ENCODE results near the gene GLYATL2. TPM values are rescaled to one million over a fixed set of nuclear protein-coding genes. Genes with fewer than 3 reads are reported as not detected.

The GLYATL2 gene
- total and polyA plus RNA-seq, 10 of the 15 experiments (the other 5 are each of a cell fraction or from before 2014, with no cell fraction given) = 0.13 to 0.97 (median 0.49) TPM

- Histone ChIP-seq H3K4me1 (ENCODE audit: control insufficient read depth, insufficient read depth, low read length) (no peaks in the 10 kb centered on the region), H3K79me2 (ENCODE audit: control insufficient read depth, insufficient read depth, low read length) (no peaks in the 10 kb centered on the region), H3K9me3 (replicated peaks; ENCODE audit: control insufficient read depth, insufficient read depth, low read length) (no peaks in the 10 kb centered on the region), H3K9ac (ENCODE audit: control insufficient read depth, insufficient read depth, low read length) (no peak overlapping the region), H3K27ac (ENCODE audit: control insufficient read depth, insufficient read depth) (no peak overlapping the region), H3K36me3 (ENCODE audit: control insufficient read depth in 2 of 2, insufficient read depth in 2 of 2, low read length in 1 of 2) (no peaks in the 10 kb centered on the region), H3K4me2 (ENCODE audit: control insufficient read depth, insufficient read depth) (no peak overlapping the region), H3K4me3 (no peak overlapping the region), H4K20me1 (ENCODE audit: control insufficient read depth, insufficient read depth) (no peaks in the 10 kb centered on the region), H3K27me3 (replicated peaks in 1 of 2; ENCODE audit: control insufficient read depth in 2 of 2, insufficient read depth in 2 of 2, low read length in 1 of 2) (no peaks in the 10 kb centered on the region), H2AFZ (ENCODE audit: control insufficient read depth, low read depth, low read length) (no peak overlapping the region)
- TF ChIP-seq BHLHE40 (IDR thresholded peaks at IDR 0.05; ENCODE audit: borderline replicate concordance in 1 of 2, low read depth in 2 of 2, low read length in 1 of 2) (no peak), KAT2A (conservative IDR thresholded peaks at IDR 0.05; ENCODE audit: control insufficient read depth, low read depth, low read length) (no peak), EP300 (IDR thresholded peaks at IDR 0.05; ENCODE audit: borderline replicate concordance in 1 of 2, control insufficient read depth in 1 of 2, low read depth in 2 of 2, low read length in 2 of 2) (no peak), ZZZ3 (IDR thresholded peaks at IDR 0.05; ENCODE audit: control insufficient read depth, insufficient read length, low read depth) (no peak), POU2F2 (IDR thresholded peaks at IDR 0.05; ENCODE audit: borderline replicate concordance, low read depth, low read length) (no peak), CREM (IDR thresholded peaks at IDR 0.05; ENCODE audit: low read depth) (no peak), SUPT20H (IDR thresholded peaks at IDR 0.05; ENCODE audit: borderline replicate concordance, control insufficient read depth, low read depth, low read length) (no peak), MEF2B (IDR thresholded peaks at IDR 0.05; ENCODE audit: partially characterized antibody, poor library complexity, severe bottlenecking) (no peak), SP1 (IDR thresholded peaks at IDR 0.05; ENCODE audit: low read depth, low read length) (no peak), RBBP5 (conservative IDR thresholded peaks at IDR 0.05) (no peak), LARP7 (IDR thresholded peaks at IDR 0.05) (no peak), ZBTB4 (CRISPR knock-in tag; IDR thresholded peaks at IDR 0.05) (no peak), POLR2A (IDR thresholded peaks at IDR 0.05; ENCODE audit: low read depth, low read length) (no peak)
- TF ChIP-seq, protein P1, sequence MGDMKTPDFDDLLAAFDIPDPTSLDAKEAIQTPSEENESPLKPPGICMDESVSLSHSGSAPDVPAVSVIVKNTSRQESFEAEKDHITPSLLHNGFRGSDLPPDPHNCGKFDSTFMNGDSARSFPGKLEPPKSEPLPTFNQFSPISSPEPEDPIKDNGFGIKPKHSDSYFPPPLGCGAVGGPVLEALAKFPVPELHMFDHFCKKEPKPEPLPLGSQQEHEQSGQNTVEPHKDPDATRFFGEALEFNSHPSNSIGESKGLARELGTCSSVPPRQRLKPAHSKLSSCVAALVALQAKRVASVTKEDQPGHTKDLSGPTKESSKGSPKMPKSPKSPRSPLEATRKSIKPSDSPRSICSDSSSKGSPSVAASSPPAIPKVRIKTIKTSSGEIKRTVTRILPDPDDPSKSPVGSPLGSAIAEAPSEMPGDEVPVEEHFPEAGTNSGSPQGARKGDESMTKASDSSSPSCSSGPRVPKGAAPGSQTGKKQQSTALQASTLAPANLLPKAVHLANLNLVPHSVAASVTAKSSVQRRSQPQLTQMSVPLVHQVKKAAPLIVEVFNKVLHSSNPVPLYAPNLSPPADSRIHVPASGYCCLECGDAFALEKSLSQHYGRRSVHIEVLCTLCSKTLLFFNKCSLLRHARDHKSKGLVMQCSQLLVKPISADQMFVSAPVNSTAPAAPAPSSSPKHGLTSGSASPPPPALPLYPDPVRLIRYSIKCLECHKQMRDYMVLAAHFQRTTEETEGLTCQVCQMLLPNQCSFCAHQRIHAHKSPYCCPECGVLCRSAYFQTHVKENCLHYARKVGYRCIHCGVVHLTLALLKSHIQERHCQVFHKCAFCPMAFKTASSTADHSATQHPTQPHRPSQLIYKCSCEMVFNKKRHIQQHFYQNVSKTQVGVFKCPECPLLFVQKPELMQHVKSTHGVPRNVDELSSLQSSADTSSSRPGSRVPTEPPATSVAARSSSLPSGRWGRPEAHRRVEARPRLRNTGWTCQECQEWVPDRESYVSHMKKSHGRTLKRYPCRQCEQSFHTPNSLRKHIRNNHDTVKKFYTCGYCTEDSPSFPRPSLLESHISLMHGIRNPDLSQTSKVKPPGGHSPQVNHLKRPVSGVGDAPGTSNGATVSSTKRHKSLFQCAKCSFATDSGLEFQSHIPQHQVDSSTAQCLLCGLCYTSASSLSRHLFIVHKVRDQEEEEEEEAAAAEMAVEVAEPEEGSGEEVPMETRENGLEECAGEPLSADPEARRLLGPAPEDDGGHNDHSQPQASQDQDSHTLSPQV (IDR thresholded peaks at IDR 0.05) = no peak
- CTCF ChIA-PET = no interaction called here
- no peak for FAIRE-seq
- SMC1A ChIA-PET (ENCODE audit: uncharacterized antibody, unreplicated experiment) = no interaction called here
- no TSS peak for BruUV-seq (replicated peaks)
- no peak for ATAC-seq
- DNase-seq (ENCODE audit: low read depth, low spot score) = no peak
- in situ Hi-C loops (cut with MboI) = no loop called here
- POLR2A ChIA-PET = no interaction called here
- intact Hi-C loops (cut with micrococcal nuclease; ENCODE audit: unreplicated experiment) = no loop called here
- WGBS (ENCODE audit: insufficient coverage, insufficient replicate concordance, low lambda C conversion rate, missing lambda C conversion rate) = 14% methylated on average over 4 of the region's 4 CpGs
- RAD21 ChIA-PET (ENCODE audit: unreplicated experiment) = no interaction called here
Observed at GRCh38 chr11:58801974-58802545, 42.4 kb downstream of the GLYATL2 start.

Measured in GM12878 (cell line).